Epithelial cell of esophagus (primary cell): ENCODE results near the gene TRERF1.
A peak's percentile ranks its signal among the peaks of the same experiment; 100 is the strongest.

Source experiments
- DNase-seq: peaks from one replicate; pipeline ENCODE4 v3.0.0; 2010; ENCODE audit warnings: low read depth
- H3K4me3 ChIP-seq: 2 replicates; pipeline ENCODE4 v1.5.1; 2011; ENCODE audit warnings: mild to moderate bottlenecking, low read length, control low read depth
- CTCF ChIP-seq: IDR thresholded peaks from 2 replicates; pipeline ENCODE4 v1.5.1; 2011; ENCODE audit warnings: low read depth, mild to moderate bottlenecking, low read length, control low read depth, inconsistent platforms; ENCODE audit not compliant: insufficient read depth; ENCODE audit errors: missing control alignments

Gene TRERF1

GRCh38 chr6:42453654-42454427, 2.1 kb upstream of the TRERF1 start:
- no peak for TF ChIP-seq CTCF
- peak; percentile 53 for DNase-seq

GRCh38 chr6:42453031-42453653, 1.4 kb upstream of the TRERF1 start:
- TF ChIP-seq CTCF, result no peak
- peak; percentile 89 for DNase-seq
- H3K4me3 ChIP-seq, result peak overlapping the region; percentile 87

More at GRCh38 chr6:42453654-42454427, 2.1 kb upstream of the TRERF1 start:
- peak overlapping the region; percentile 87 for H3K4me3 ChIP-seq

DNA sequence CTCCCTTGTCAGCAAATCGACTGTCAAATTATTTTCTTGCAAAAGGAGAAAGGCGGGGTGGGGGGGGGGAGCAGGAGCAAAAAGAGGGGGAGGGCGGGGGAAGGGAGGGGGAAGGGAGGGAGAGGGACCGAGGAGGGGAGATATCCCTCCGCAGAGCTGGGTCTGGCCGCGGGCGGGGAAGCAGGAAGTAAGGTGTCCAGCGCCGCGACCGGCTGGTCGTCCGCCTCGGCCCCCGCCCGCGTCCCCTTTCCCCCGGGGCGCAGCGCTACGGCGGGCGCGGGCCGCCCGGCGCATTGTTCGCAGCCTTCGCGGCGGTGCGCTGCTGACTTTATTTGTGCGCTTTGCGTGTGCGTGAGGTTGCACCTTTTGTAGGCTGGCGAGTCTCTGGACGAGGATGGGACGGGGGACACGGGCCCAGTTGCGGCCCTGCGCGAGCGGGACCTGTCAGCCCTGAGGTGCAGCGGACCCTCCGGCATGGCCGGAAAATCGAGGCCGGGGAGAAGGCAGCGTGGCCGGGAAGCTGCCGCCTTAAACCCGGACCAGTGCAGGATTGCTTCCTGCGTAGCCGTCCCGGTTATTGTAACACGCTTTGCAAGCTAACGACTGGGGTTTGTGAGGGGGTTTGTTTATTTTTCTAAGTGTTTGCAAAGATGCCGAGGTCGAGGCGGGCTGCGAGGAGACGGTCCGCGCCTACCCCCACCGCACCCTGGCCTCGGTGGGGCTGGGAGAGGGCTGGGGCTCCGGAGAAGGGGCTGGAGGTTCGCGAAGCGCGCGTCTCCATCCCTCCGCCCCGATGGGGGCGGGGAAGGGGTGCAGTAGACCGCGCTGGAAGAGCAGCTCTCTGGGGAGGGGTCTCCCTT, 675 bp upstream of the TRERF1 start:
- TF ChIP-seq CTCF, result no peak
- peak; percentile 72 for DNase-seq

GRCh38 chr6:42450477-42451332, 1.0 kb downstream of the TRERF1 start:
- no peak for TF ChIP-seq CTCF
- DNase-seq, result peak; percentile 27
- peak overlapping the region; percentile 87 for H3K4me3 ChIP-seq

More for the DNA sequence above, 675 bp upstream of the TRERF1 start:
- peak overlapping the region; percentile 87 for H3K4me3 ChIP-seq

DNA sequence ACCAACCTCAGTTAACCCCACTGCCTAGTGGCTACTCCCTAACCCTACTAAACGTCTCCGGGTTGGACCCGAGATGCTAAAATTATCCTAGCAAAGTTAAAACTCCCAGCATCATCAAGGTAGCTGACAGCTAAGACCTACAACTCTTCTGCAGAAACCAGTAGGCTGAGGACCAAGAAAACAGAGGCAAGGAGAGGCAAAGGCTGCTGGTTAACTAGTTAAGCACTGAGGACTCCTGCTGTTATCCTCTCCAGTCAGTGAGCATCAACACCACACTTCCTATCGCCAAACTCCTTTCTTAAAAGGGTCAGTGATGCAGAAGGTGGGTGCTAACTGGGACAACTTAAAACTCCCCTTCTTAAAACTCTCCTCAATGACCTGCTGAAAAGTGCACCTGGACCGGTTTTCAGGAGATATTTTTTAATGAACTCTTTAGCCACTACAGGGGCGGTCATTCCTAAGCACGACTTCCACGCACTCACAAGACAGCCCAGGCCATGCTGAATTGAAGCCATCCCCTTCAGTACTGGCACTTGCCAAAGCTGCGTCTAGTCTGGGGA, 1.7 kb downstream of the TRERF1 start:
- peak overlapping the region; percentile 87 for H3K4me3 ChIP-seq
- TF ChIP-seq CTCF, result no peak
- peak; percentile 14 for DNase-seq

- peak overlapping the region; percentile 87 for H3K4me3 ChIP-seq
Observed at GRCh38 chr6:42448927-42449659, 2.6 kb downstream of the TRERF1 start.

More at GRCh38 chr6:42448927-42449659, 2.6 kb downstream of the TRERF1 start:
- DNase-seq, result peak; percentile 35
- no peak for TF ChIP-seq CTCF
